ENCODE results near the gene MESP1. TPM values are rescaled to one million over a fixed set of nuclear protein-coding genes. Genes with fewer than 3 reads are reported as not detected.

The MESP1 gene
- total and polyA plus RNA-seq, 2 of the 4 experiments (the other 2 are of a cell fraction): under 0.01 to 0.10 TPM

DNA sequence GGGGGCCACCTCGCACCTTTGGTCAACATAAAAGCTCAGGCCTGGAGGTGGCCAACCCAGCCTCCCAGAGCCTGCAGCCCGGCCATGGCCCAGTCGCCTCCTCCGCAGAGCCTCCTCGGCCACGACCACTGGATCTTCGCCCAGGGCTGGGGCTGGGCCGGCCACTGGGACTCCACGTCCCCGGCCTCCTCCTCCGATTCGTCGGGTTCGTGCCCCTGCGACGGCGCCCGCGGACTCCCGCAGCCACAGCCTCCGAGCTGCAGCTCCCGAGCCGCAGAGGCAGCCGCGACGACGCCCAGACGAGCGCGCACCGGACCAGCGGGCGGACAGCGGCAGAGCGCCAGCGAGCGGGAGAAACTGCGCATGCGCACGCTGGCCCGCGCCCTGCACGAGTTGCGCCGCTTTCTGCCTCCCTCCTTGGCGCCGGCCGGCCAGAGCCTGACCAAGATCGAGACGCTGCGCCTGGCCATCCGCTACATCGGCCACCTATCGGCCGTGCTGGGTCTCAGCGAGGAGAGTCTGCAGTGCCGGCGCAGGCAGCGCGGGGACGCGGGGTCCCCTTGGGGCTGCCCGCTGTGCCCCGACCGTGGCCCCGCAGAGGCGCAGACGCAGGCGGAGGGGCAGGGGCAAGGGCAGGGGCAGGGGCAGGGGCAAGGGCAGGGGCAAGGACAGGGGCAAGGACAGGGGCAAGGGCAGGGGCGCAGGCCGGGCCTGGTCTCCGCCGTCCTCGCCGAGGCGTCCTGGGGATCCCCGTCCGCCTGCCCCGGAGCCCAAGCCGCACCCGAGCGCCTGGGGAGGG is 25.4 kb upstream of the MESP1 start, which contains the start of gene MESP2:
MESP2 (plus strand) TSS at position 59 of the 799 bp plus-strand sequence; CDS start at position 85, 26 bp downstream.
- intact Hi-C loops (cut with micrococcal nuclease): no loop called here
- Histone ChIP-seq H2AK5ac (ENCODE audit: low read depth, low read length) (peak within 1 kb of the TSS; percentile 43; the same call in 1 of the 2 replicates), H2BK15ac (ENCODE audit: low read depth, low read length) (no peak within 1 kb of the TSS), H3K4me1 (ENCODE audit: control insufficient read depth, insufficient read depth, low read length) (peaks cover 5% of the 10 kb centered on the region), H3K27me3 (ENCODE audit: control insufficient read depth, insufficient read depth, low read length) (no peaks in the 10 kb centered on the region), H4K8ac (ENCODE audit: low read depth in 2 of 2, low read length in 2 of 2) (peak within 1 kb of the TSS; percentile 38 to 68; a peak in 2 of 4 replicates), H2BK120ac (ENCODE audit: low read depth, low read length) (peak within 1 kb of the TSS; percentile 36; the same call in 1 of the 2 replicates), H3K9me3 (ENCODE audit: control insufficient read depth, insufficient read depth, low read length) (no peaks in the 10 kb centered on the region), H3K14ac (replicated peaks; ENCODE audit: low read depth, low read length) (no peak within 1 kb of the TSS), H3K27ac (ENCODE audit: insufficient read depth, low read length) (peak within 1 kb of the TSS; percentile 49; the same call in 1 of the 2 replicates), H4K20me1 (ENCODE audit: insufficient read depth, low read length) (no peaks in the 10 kb centered on the region), H3K4ac (ENCODE audit: low read depth, low read length) (peak within 1 kb of the TSS; percentile 33; the same call in 1 of the 2 replicates), H3K18ac (ENCODE audit: low read depth, low read length) (peak within 1 kb of the TSS; percentile 31; the same call in 1 of the 2 replicates), H3K4me2 (ENCODE audit: low read depth, low read length) (peak within 1 kb of the TSS; percentile 79), H3K9ac (ENCODE audit: low read depth, low read length) (peak within 1 kb of the TSS; percentile 58; the same call in 1 of the 2 replicates), H2AFZ (replicated peaks; ENCODE audit: low read length, poor library complexity) (peak within 1 kb of the TSS; percentile 79), H3K79me1 (ENCODE audit: low read depth in 1 of 2, low read length in 2 of 2) (no peaks in the 10 kb centered on the region), H3K23ac (ENCODE audit: low read depth, low read length) (no peak within 1 kb of the TSS), H4K5ac (ENCODE audit: low read depth, low read length) (peak within 1 kb of the TSS; percentile 62), H3K56ac (ENCODE audit: extremely low read depth, insufficient read depth, low read length) (no peak within 1 kb of the TSS), H4K91ac (ENCODE audit: insufficient read depth, low read depth, low read length) (peak within 1 kb of the TSS; percentile 52; the same call in 1 of the 2 replicates), H3K4me3 (ENCODE audit: insufficient read depth, low read depth, low read length) (peak within 1 kb of the TSS; percentile 38), H2BK20ac (ENCODE audit: low read depth, low read length) (no peak within 1 kb of the TSS), H3K36me3 (ENCODE audit: control insufficient read depth, insufficient read depth, low read length) (no peaks in the 10 kb centered on the region), H2AK9ac (replicated peaks; ENCODE audit: low read depth, low read length, poor library complexity) (peak within 1 kb of the TSS; percentile 83), H3K9me1 (ENCODE audit: insufficient read depth, low read length) (peaks cover 2% of the 10 kb centered on the region; the same call in 1 of the 2 replicates), H2BK5ac (ENCODE audit: low read depth, low read length, poor library complexity, severe bottlenecking) (no peak within 1 kb of the TSS)
- dilution Hi-C loops (cut with HindIII; ENCODE audit: low sequenced_read_pairs, unreplicated experiment): no loop called here
- ChIA-PET POLR2A (ENCODE audit: unreplicated experiment) (no interaction called here), CTCF (interaction anchor here (0.7 kb wide), 1 partner anchor 14 kb away, joined by 3 read pairs; no protein-coding TSS in a partner anchor)
- peak; percentile 46; the same call in 1 of the 2 replicates for TF ChIP-seq BHLHE40 (IDR thresholded peaks at IDR 0.05; ENCODE audit: low read depth, low read length)
- TF ChIP-seq, protein P1, sequence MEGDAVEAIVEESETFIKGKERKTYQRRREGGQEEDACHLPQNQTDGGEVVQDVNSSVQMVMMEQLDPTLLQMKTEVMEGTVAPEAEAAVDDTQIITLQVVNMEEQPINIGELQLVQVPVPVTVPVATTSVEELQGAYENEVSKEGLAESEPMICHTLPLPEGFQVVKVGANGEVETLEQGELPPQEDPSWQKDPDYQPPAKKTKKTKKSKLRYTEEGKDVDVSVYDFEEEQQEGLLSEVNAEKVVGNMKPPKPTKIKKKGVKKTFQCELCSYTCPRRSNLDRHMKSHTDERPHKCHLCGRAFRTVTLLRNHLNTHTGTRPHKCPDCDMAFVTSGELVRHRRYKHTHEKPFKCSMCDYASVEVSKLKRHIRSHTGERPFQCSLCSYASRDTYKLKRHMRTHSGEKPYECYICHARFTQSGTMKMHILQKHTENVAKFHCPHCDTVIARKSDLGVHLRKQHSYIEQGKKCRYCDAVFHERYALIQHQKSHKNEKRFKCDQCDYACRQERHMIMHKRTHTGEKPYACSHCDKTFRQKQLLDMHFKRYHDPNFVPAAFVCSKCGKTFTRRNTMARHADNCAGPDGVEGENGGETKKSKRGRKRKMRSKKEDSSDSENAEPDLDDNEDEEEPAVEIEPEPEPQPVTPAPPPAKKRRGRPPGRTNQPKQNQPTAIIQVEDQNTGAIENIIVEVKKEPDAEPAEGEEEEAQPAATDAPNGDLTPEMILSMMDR (conservative IDR thresholded peaks at IDR 0.05; ENCODE audit: low read depth, low read length): peak; percentile 37; the same call in 1 of the 2 replicates
- TF ChIP-seq NFE2L2 (IDR thresholded peaks at IDR 0.05; ENCODE audit: low read depth, low read length): no peak
- 3% methylated on average over 38 of the region's 82 CpGs; no CpG with 5 or more reads in 1 of the 2 experiments for WGBS, 2 experiments (ENCODE audit: extremely low coverage in 2 of 2, insufficient read length in 1 of 2)
- in situ Hi-C loops (cut with MboI; ENCODE audit: low sequenced_read_pairs): no loop called here
- DNase-seq (peak; percentile 65), ATAC-seq (ENCODE audit: low read depth) (peak; percentile 94)
- no TSS peak for BruUV-seq (replicated peaks)
